BE2C (cell line): ENCODE results near the gene MYRIP.
"Not testable (repeated sequence)": the region's sequence is repeated elsewhere in the genome, so short reads cannot be mapped to it uniquely, and the experiment has no call there.

Experiments
- DNase-seq: peaks from one replicate; pipeline ENCODE4 v3.0.0-alpha.2; 2020
- H3K27me3 ChIP-seq: fragments of 250-450 bp; sonication (Bioruptor Pico); 2 replicates; pipeline ENCODE4 v1.5.1; 2020; ENCODE audit warnings: mild to moderate bottlenecking
- H3K36me3 ChIP-seq: fragments of 250-450 bp; sonication (Bioruptor Pico); 2 replicates; pipeline ENCODE4 v1.5.1; 2020; ENCODE audit warnings: mild to moderate bottlenecking
- H3K4me1 ChIP-seq: fragments of 250-450 bp; sonication (Bioruptor Pico); 2 replicates; pipeline ENCODE4 v1.5.1; 2020
- H3K4me3 ChIP-seq: 2 replicates; pipeline ENCODE4 v1.5.1; 2011; ENCODE audit warnings: low read depth, low read length
- H3K9me3 ChIP-seq: fragments of 250-450 bp; sonication (Bioruptor Pico); 2 replicates; pipeline ENCODE4 v1.5.1; 2020
- TF ChIP-seq, protein P1 (sequence below): IDR thresholded peaks from 2 replicates; pipeline ENCODE4 v1.5.1; 2012; ENCODE audit warnings: mild to moderate bottlenecking, low read depth, low read length

Gene MYRIP

DNA sequence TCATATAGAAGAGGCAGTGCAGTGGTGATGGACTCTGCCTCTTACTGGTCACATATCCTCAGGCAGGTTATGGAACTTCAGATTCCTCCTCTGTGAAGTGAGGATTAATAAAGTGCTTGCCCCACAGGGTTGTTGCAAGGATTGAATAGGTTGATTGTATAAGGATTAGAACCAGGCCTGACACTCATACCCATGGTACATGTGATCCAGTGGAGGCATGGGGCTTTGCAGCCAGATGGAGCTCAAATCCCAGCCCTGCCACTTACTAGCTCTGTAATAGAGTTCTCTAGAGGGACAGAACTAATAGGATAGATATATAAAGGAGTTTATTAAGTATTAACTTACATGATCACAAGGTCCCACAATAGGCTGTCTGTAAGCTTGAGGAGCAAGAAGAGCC lies 315.5 kb downstream of the MYRIP start:
- no peaks in the 10 kb centered on the region for H3K4me1 ChIP-seq
- no peaks in the 10 kb centered on the region for H3K36me3 ChIP-seq
- no peaks in the 10 kb centered on the region for H3K9me3 ChIP-seq
- DNase-seq = no peak
- H3K27me3 ChIP-seq = no peaks in the 10 kb centered on the region
- TF ChIP-seq, protein P1, sequence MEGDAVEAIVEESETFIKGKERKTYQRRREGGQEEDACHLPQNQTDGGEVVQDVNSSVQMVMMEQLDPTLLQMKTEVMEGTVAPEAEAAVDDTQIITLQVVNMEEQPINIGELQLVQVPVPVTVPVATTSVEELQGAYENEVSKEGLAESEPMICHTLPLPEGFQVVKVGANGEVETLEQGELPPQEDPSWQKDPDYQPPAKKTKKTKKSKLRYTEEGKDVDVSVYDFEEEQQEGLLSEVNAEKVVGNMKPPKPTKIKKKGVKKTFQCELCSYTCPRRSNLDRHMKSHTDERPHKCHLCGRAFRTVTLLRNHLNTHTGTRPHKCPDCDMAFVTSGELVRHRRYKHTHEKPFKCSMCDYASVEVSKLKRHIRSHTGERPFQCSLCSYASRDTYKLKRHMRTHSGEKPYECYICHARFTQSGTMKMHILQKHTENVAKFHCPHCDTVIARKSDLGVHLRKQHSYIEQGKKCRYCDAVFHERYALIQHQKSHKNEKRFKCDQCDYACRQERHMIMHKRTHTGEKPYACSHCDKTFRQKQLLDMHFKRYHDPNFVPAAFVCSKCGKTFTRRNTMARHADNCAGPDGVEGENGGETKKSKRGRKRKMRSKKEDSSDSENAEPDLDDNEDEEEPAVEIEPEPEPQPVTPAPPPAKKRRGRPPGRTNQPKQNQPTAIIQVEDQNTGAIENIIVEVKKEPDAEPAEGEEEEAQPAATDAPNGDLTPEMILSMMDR = no peak
- H3K4me3 ChIP-seq = no peak overlapping the region

GRCh38 chr3:40128166-40128565 lies 318.8 kb downstream of the MYRIP start:
- DNase-seq = no peak
- H3K36me3 ChIP-seq = no peaks in the 10 kb centered on the region
- no peaks in the 10 kb centered on the region for H3K4me1 ChIP-seq
- H3K27me3 ChIP-seq = no peaks in the 10 kb centered on the region
- no peak overlapping the region for H3K4me3 ChIP-seq
- TF ChIP-seq, protein P1 = no peak
- no peaks in the 10 kb centered on the region for H3K9me3 ChIP-seq

GRCh38 chr3:40129510-40129909 lies 320.1 kb downstream of the MYRIP start:
- no peaks in the 10 kb centered on the region for H3K4me1 ChIP-seq
- DNase-seq = no peak
- H3K9me3 ChIP-seq = no peaks in the 10 kb centered on the region
- TF ChIP-seq, protein P1 = no peak
- no peaks in the 10 kb centered on the region for H3K36me3 ChIP-seq
- H3K4me3 ChIP-seq = no peak overlapping the region
- no peaks in the 10 kb centered on the region for H3K27me3 ChIP-seq

DNA sequence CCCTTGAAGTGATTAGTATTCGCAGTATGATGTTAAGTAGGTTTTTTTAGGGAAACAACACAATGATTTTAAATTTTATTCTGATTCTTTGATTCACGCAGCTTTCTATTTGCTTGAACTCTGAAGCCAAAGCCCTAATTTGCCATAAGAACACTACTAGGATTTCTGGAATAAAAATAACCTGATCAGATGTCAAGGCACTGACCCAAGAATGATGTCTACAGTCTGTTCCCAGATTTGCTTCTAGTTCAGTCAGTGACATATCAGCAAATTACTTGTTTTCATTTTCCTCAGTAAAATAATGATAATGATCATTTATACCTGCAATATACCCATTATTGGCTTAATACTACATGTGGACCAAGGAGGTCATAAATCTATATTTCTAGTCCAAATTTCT lies 320.6 kb downstream of the MYRIP start:
- Histone ChIP-seq H3K9me3 (no peaks in the 10 kb centered on the region), H3K36me3 (no peaks in the 10 kb centered on the region), H3K4me1 (no peaks in the 10 kb centered on the region), H3K27me3 (no peaks in the 10 kb centered on the region), H3K4me3 (no peak overlapping the region)
- no peak for DNase-seq
- TF ChIP-seq, protein P1 = no peak

DNA sequence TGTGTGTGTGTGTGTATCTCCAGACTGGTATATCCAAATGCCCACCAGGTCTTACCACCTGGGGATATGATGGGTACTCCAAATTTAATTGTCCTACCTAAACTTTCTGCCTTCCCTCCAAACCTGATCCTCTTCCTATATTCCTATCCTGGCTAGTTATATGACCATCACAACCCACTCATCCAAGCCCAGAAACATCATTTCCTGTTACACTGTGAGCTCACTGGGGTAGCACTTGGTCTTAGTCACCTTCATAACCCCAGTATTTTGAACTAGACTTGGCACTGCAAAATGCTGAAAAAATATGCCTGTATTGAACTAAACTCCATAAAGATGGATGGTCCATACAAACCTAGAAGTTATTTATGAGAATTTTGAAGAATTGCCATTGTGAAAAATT lies 321.3 kb downstream of the MYRIP start:
- H3K36me3 ChIP-seq = no peaks in the 10 kb centered on the region
- no peaks in the 10 kb centered on the region for H3K9me3 ChIP-seq
- no peak for DNase-seq
- no peaks in the 10 kb centered on the region for H3K4me1 ChIP-seq
- no peak overlapping the region for H3K4me3 ChIP-seq
- no peaks in the 10 kb centered on the region for H3K27me3 ChIP-seq
- TF ChIP-seq, protein P1 = no peak

GRCh38 chr3:40133886-40134575 lies 324.6 kb downstream of the MYRIP start:
- not testable (repeated sequence) for H3K4me3 ChIP-seq, H3K27me3 ChIP-seq, H3K9me3 ChIP-seq, H3K36me3 ChIP-seq, H3K4me1 ChIP-seq, DNase-seq
